HG02943 (cell line): Measurements from ENCODE around the gene ZNF763.
"Not testable (repeated sequence)": the region's sequence is repeated elsewhere in the genome, so short reads cannot be mapped to it uniquely, and the experiment has no call there.

Experiments used
- ATAC-seq: cut with Tn5 transposase; IDR thresholded peaks from one replicate; pipeline ENCODE4 v1.9.1; 2021; ENCODE audit warnings: mild to moderate bottlenecking, low read depth, moderate library complexity; ENCODE audit not compliant: unreplicated experiment

Gene ZNF763

GRCh38 chr19:11970174-11970573, 5.3 kb downstream of the ZNF763 start:
- no peak for ATAC-seq

- no peak for ATAC-seq
Observed at GRCh38 chr19:11971041-11971440, 6.2 kb downstream of the ZNF763 start.

- ATAC-seq = no peak
Observed at GRCh38 chr19:11973019-11973810, 8.4 kb downstream of the ZNF763 start.

- no peak for ATAC-seq
Observed at GRCh38 chr19:11978492-11979100, 13.8 kb downstream of the ZNF763 start.

- no peak for ATAC-seq
Observed at GRCh38 chr19:11979527-11979926, 14.7 kb downstream of the ZNF763 start.

- ATAC-seq = no peak
Observed at GRCh38 chr19:11982526-11982925, 17.7 kb downstream of the ZNF763 start.

GRCh38 chr19:11984986-11985385, 20.1 kb downstream of the ZNF763 start:
- no peak for ATAC-seq

- ATAC-seq = no peak
Observed at GRCh38 chr19:11986754-11987153, 21.9 kb downstream of the ZNF763 start.

GRCh38 chr19:11987405-11988281, 22.8 kb downstream of the ZNF763 start:
- peak; percentile 77 for ATAC-seq

GRCh38 chr19:11989112-11989456, 24.2 kb downstream of the ZNF763 start:
- no peak for ATAC-seq

GRCh38 chr19:11991921-11992320, 27.1 kb downstream of the ZNF763 start:
- ATAC-seq = not testable (repeated sequence)

GRCh38 chr19:11995174-11995573, 30.3 kb downstream of the ZNF763 start:
- ATAC-seq = no peak

GRCh38 chr19:12000152-12000981, 35.5 kb downstream of the ZNF763 start:
- ATAC-seq = no peak

- ATAC-seq = no peak
Observed at GRCh38 chr19:12015015-12015752, 50.3 kb downstream of the ZNF763 start.

GRCh38 chr19:12015753-12016116, 50.9 kb downstream of the ZNF763 start:
- no peak for ATAC-seq
